H1 (cell line): ENCODE measurements around the gene TNFAIP2. TPM values are rescaled to one million over a fixed set of nuclear protein-coding genes. Genes with fewer than 3 reads are reported as not detected.

Source experiments
- CTCF ChIA-PET: fragments of 300-600 bp; sonication (Branson Sonifier 250); formaldehyde crosslinking; loops from one replicate; lab custom pipeline; 2021; ENCODE audit not compliant: partially characterized antibody; lab: Charles Lee
- POLR2A ChIA-PET: fragments of 300-600 bp; sonication (Branson Sonifier 250); formaldehyde crosslinking; loops from one replicate; lab custom pipeline; 2021; ENCODE audit warnings: inconsistent platforms; ENCODE audit not compliant: partially characterized antibody; lab: Charles Lee
- DNase-seq, 2 experiments: peaks; one replicate each; pipeline versions ENCODE4 v3.0.0 to v3.0.0-alpha.2; 2010 to 2022; ENCODE audit warnings: low spot score in 2 of 2, low read depth in 1 of 2, mixed read lengths in 1 of 2
- FAIRE-seq: peaks from 2 replicates; lab custom pipeline; 2011; peaks lifted over from hg19 to GRCh38; lab: Jason Lieb, UNC
- H2AFZ ChIP-seq: 2 replicates; pipeline ENCODE4 v1.8.1; 2012; ENCODE audit warnings: low read length, inconsistent platforms
- H2AK5ac ChIP-seq: 2 replicates; pipeline ENCODE4 v1.6.1; 2013; ENCODE audit warnings: low read depth, low read length
- H2BK120ac ChIP-seq: replicated peaks from 2 replicates; pipeline ENCODE3; 2013; ENCODE audit warnings: low read depth, low read length, inconsistent platforms
- H2BK12ac ChIP-seq: 2 replicates; pipeline ENCODE4 v1.6.1; 2013; ENCODE audit warnings: low read depth, low read length
- H2BK15ac ChIP-seq: 2 replicates; pipeline ENCODE4 v1.6.1; 2013; ENCODE audit warnings: low read length
- H2BK20ac ChIP-seq: 2 replicates; pipeline ENCODE4 v1.6.1; 2013; ENCODE audit warnings: low read length
- H2BK5ac ChIP-seq: 2 replicates; pipeline ENCODE4 v1.6.1; 2013; ENCODE audit warnings: low read depth, low read length
- H3K14ac ChIP-seq: 2 replicates; pipeline ENCODE4 v1.6.1; 2013; ENCODE audit warnings: inconsistent platforms; ENCODE audit not compliant: insufficient read length
- H3K18ac ChIP-seq: 2 replicates; pipeline ENCODE4 v1.6.1; 2013; ENCODE audit warnings: low read length; ENCODE audit errors: extremely low read depth
- H3K23ac ChIP-seq: 2 replicates; pipeline ENCODE4 v1.6.1; 2013; ENCODE audit warnings: inconsistent platforms; ENCODE audit not compliant: insufficient read length
- H3K23me2 ChIP-seq: 2 replicates; pipeline ENCODE4 v1.6.1; 2013; ENCODE audit warnings: low read depth, low read length
- H3K27ac ChIP-seq: 2 replicates; pipeline ENCODE4 v1.6.1; 2011; ENCODE audit warnings: low read depth, low read length, inconsistent platforms
- H3K27me3 ChIP-seq, 4 experiments: replicated peaks in 1 of 4; 1 replicate in 1 of 4; 2 replicates in 3 of 4; pipeline versions ENCODE4 v1.6.1 to v1.8.1; 2011 to 2013; ENCODE audit warnings: low read length in 3 of 4, mild to moderate bottlenecking in 3 of 4, inconsistent platforms in 2 of 4, mixed read lengths in 2 of 4, moderate library complexity in 1 of 4; ENCODE audit not compliant: control insufficient read depth in 3 of 4, insufficient read depth in 3 of 4; ENCODE audit errors: extremely low read depth in 1 of 4
- H3K36me3 ChIP-seq, 4 experiments: 2 replicates each; pipeline versions ENCODE4 v1.6.1 to v1.8.1; 2011 to 2013; ENCODE audit warnings: mild to moderate bottlenecking in 4 of 4, low read length in 3 of 4, moderate library complexity in 2 of 4, control low read depth in 1 of 4, inconsistent platforms in 1 of 4; ENCODE audit not compliant: insufficient read depth in 4 of 4, control insufficient read depth in 2 of 4
- H3K4ac ChIP-seq: replicated peaks from 2 replicates; pipeline ENCODE3; 2013; ENCODE audit warnings: low read length, low read depth, mixed read lengths, inconsistent platforms; ENCODE audit not compliant: insufficient read length
- H3K4me1 ChIP-seq, 4 experiments: replicated peaks in 1 of 4; 1 replicate in 1 of 4; 2 replicates in 3 of 4; pipeline versions ENCODE4 v1.6.1 to v1.8.1; 2011 to 2013; ENCODE audit warnings: low read length in 3 of 4, inconsistent platforms in 2 of 4, mixed read lengths in 1 of 4; ENCODE audit not compliant: insufficient read depth in 4 of 4, control insufficient read depth in 3 of 4
- H3K4me2 ChIP-seq, 2 experiments: 2 replicates each; pipeline versions ENCODE4 v1.6.1 to v1.8.1; 2011 to 2013; ENCODE audit warnings: low read depth in 2 of 2, low read length in 2 of 2, control low read depth in 1 of 2, inconsistent platforms in 1 of 2, mild to moderate bottlenecking in 1 of 2; ENCODE audit not compliant: insufficient read depth in 1 of 2
- H3K4me3 ChIP-seq, 4 experiments: fragments of 200-600, 300-600 bp in 1 of 4; sonication (generic), shearing (Covaris generic), sonication (Bioruptor Twin) in 1 of 4; 2 replicates each; pipeline versions ENCODE4 v1.5.1 to v1.8.1; 2011 to 2016; ENCODE audit warnings: low read length in 4 of 4, low read depth in 3 of 4, control low read depth in 2 of 4, inconsistent platforms in 2 of 4, mild to moderate bottlenecking in 2 of 4, mixed read lengths in 1 of 4, moderate library complexity in 1 of 4; ENCODE audit not compliant: insufficient read depth in 2 of 4; ENCODE audit errors: extremely low read depth in 1 of 4
- H3K56ac ChIP-seq: replicated peaks from 2 replicates; pipeline ENCODE3; 2013; ENCODE audit warnings: low read depth, mild to moderate bottlenecking, mixed read lengths, low read length, inconsistent platforms; ENCODE audit not compliant: insufficient read length
- H3K79me1 ChIP-seq: 2 replicates; pipeline ENCODE4 v1.6.1; 2013; ENCODE audit warnings: low read depth, low read length, control low read depth
- H3K79me2 ChIP-seq, 2 experiments: 2 replicates each; pipeline versions ENCODE4 v1.6.1 to v1.8.1; 2012 to 2013; ENCODE audit warnings: low read length in 2 of 2, mild to moderate bottlenecking in 2 of 2, inconsistent platforms in 1 of 2; ENCODE audit not compliant: insufficient read depth in 2 of 2, control insufficient read depth in 1 of 2
- H3K9ac ChIP-seq, 4 experiments: replicated peaks in 1 of 4; 1 replicate in 1 of 4; 2 replicates in 3 of 4; pipeline versions ENCODE4 v1.6.1 to v1.8.1; 2011 to 2013; ENCODE audit warnings: low read depth in 3 of 4, low read length in 3 of 4, control low read depth in 2 of 4, mild to moderate bottlenecking in 2 of 4, moderate library complexity in 2 of 4, inconsistent platforms in 1 of 4; ENCODE audit errors: extremely low read depth in 1 of 4
- H3K9me3 ChIP-seq, 2 experiments: 2 replicates each; pipeline versions ENCODE4 v1.6.1 to v1.8.1; 2012 to 2013; ENCODE audit warnings: mild to moderate bottlenecking in 2 of 2, moderate library complexity in 2 of 2, control low read depth in 1 of 2, inconsistent platforms in 1 of 2, low read depth in 1 of 2, low read length in 1 of 2, mixed read lengths in 1 of 2; ENCODE audit not compliant: insufficient read depth in 2 of 2
- H4K20me1 ChIP-seq, 2 experiments: replicated peaks in 1 of 2; 2 replicates each; pipeline versions ENCODE3 to v1.8.1; 2011 to 2013; ENCODE audit warnings: inconsistent platforms in 2 of 2, low read length in 2 of 2, mild to moderate bottlenecking in 1 of 2; ENCODE audit not compliant: insufficient read depth in 2 of 2, control insufficient read depth in 1 of 2
- H4K5ac ChIP-seq: 2 replicates; pipeline ENCODE4 v1.6.1; 2013; ENCODE audit warnings: low read length, low read depth, mixed read lengths, inconsistent platforms; ENCODE audit not compliant: insufficient read length
- H4K8ac ChIP-seq: 2 replicates; pipeline ENCODE4 v1.8.0; 2013; ENCODE audit warnings: mild to moderate bottlenecking, moderate library complexity, low read length, inconsistent platforms; ENCODE audit not compliant: insufficient read depth; ENCODE audit errors: extremely low read depth
- H4K91ac ChIP-seq: replicated peaks from 2 replicates; pipeline ENCODE3; 2013; ENCODE audit warnings: low read length, mixed read lengths, inconsistent platforms; ENCODE audit not compliant: insufficient read length
- CHD1 ChIP-seq: IDR thresholded peaks from 2 replicates; pipeline ENCODE4 v1.6.1; 2012; ENCODE audit warnings: low read depth, low read length, improper control_type of control experiment
- CREB1 ChIP-seq: IDR thresholded peaks from 2 replicates; pipeline ENCODE4 v1.6.1; 2012; ENCODE audit warnings: inconsistent platforms
- EZH2 ChIP-seq: fragments of 200-600 bp; sonication (generic); IDR thresholded peaks from 2 replicates; pipeline ENCODE4 v1.7.1; 2012; ENCODE audit warnings: low read depth, mild to moderate bottlenecking, moderate library complexity, low read length, inconsistent platforms; ENCODE audit not compliant: severe bottlenecking
- FOSL1 ChIP-seq: IDR thresholded peaks from 2 replicates; pipeline ENCODE4 v1.6.1; 2011; ENCODE audit warnings: mild to moderate bottlenecking, low read depth, low read length, moderate library complexity; ENCODE audit not compliant: insufficient read depth
- GABPA ChIP-seq: IDR thresholded peaks from 2 replicates; pipeline ENCODE4 v1.6.1; 2011; ENCODE audit warnings: mild to moderate bottlenecking, low read length, moderate library complexity, borderline replicate concordance; ENCODE audit not compliant: insufficient read depth
- GTF2F1 ChIP-seq: IDR thresholded peaks from 2 replicates; pipeline ENCODE4 v1.6.1; 2012; ENCODE audit warnings: low read depth, low read length, improper control_type of control experiment, borderline replicate concordance
- JUN ChIP-seq: IDR thresholded peaks from 2 replicates; pipeline ENCODE4 v1.6.1; 2011; ENCODE audit warnings: low read depth, mild to moderate bottlenecking, improper control_type of control experiment, low read length
- JUND ChIP-seq: IDR thresholded peaks from 2 replicates; pipeline ENCODE4 v1.6.1; 2011; ENCODE audit warnings: mild to moderate bottlenecking, improper control_type of control experiment, low read length
- RBBP5 ChIP-seq: IDR thresholded peaks from 2 replicates; pipeline ENCODE4 v1.7.1; 2012; ENCODE audit warnings: low read depth, mild to moderate bottlenecking, inconsistent platforms, low read length, moderate library complexity, borderline replicate concordance
- SP4 ChIP-seq: IDR thresholded peaks from 2 replicates; pipeline ENCODE4 v1.6.1; 2012; ENCODE audit warnings: low read length, inconsistent platforms
- TAF1 ChIP-seq: IDR thresholded peaks from 2 replicates; pipeline ENCODE4 v1.6.1; 2011; ENCODE audit warnings: mild to moderate bottlenecking, low read depth, low read length
- WGBS, 2 experiments: shearing (Covaris generic) in 1 of 2; methylation state at CpG; one replicate each; pipeline versions ENCODE4 v1.1.6 to v1.1.7; 2013 to 2015; ENCODE audit warnings: low lambda C conversion rate in 2 of 2, mixed read lengths in 2 of 2, inconsistent platforms in 1 of 2, low coverage in 1 of 2, missing lambda C conversion rate in 1 of 2; ENCODE audit not compliant: insufficient replicate concordance in 2 of 2, insufficient coverage in 1 of 2, insufficient read length in 1 of 2; ENCODE audit errors: extremely low coverage in 1 of 2, missing lambda C conversion rate in 1 of 2; 5-methylcytosine and 5-hydroxymethylcytosine counted together
- polyA plus RNA-seq, 7 experiments: library from polyadenylated mRNA; depleted of rRNA in 3 of 7; stranded (reverse) in 5 of 7; unstranded in 2 of 7; fragments of >200 nt in 5 of 7; fragments of 200-250 nt in 2 of 7; gene quantifications; 1 replicate in 5 of 7; 2 replicates in 1 of 7; 4 replicates in 1 of 7; pipeline versions ENCODE4 v1.2.1 to v1.2.3, GENCODE V29; 2011 to 2013; ENCODE audit warnings: missing spikeins in 2 of 7, mixed read lengths in 2 of 7
- total RNA-seq: library from RNA; stranded (reverse); fragmentation: NEBNext Ultra II Directional; extraction: Animal tissue kit (Norgen Biotek cat#: 25700); gene quantifications from 2 replicates; pipeline ENCODE4 v1.2.1, GENCODE V29; 2021
- TF ChIP-seq, protein P1 (sequence below): IDR thresholded peaks from 2 replicates; pipeline ENCODE4 v1.6.1; 2012; ENCODE audit warnings: inconsistent platforms
- TF ChIP-seq, protein P2 (sequence below): IDR thresholded peaks from 2 replicates; pipeline ENCODE4 v1.6.1; 2011; ENCODE audit warnings: low read depth, mild to moderate bottlenecking, low read length; ENCODE audit not compliant: insufficient read depth

TNFAIP2 gene
- total and polyA plus RNA-seq, 2 of the 8 experiments (the other 6 are each of a cell fraction or from before 2014, with no cell fraction given): 28.3 to 34.5 TPM

DNA sequence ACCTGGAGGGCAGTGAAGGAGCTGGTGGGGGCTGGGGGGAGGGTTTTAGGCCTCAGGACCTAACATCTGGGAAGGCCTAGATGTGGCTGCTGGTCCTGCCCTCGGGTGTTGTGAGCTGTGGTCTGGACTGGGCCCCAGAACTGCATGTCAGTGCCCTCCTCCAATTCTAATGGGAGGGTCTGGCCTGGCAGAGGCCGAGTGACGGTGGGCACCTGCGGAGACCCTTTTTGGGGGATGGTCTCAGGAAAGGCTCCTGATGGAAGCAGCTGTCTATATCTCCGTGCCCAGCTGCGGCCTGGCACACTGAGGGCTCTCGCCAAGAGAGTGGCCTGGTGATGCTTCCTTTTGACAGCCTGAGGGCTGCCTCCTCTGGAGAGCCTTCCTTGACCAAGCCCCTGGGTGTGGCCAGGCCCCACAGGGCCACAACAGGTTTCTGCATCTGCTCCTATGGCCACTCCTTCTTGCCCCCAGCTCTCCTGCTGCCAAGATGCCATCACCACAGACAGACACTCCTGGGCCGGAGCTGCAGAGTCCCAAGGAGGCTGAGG, 23.5 kb upstream of the TNFAIP2 start:
- H3K56ac ChIP-seq: no peak overlapping the region
- H3K4ac ChIP-seq: no peak overlapping the region
- H3K14ac ChIP-seq: no peak overlapping the region
- DNase-seq (no peak), FAIRE-seq (no peak)
- H3K23me2 ChIP-seq: no peaks in the 10 kb centered on the region; the same call in 1 of the 2 replicates
- no peak overlapping the region for H4K5ac ChIP-seq
- peak overlapping the region; percentile 20 for H4K8ac ChIP-seq
- H4K91ac ChIP-seq: no peak overlapping the region
- H3K4me1 ChIP-seq: peaks cover 0 to 31% (median 14%) of the 10 kb centered on the region in 4 experiments; a peak in 6 of 7 replicates
- no peak overlapping the region for H3K9ac ChIP-seq
- H3K36me3 ChIP-seq: no peaks in the 10 kb centered on the region
- peak overlapping the region; percentile 50; the same call in 1 of the 2 replicates for H2BK12ac ChIP-seq
- no peak overlapping the region for H2AFZ ChIP-seq
- H3K79me1 ChIP-seq: no peaks in the 10 kb centered on the region
- WGBS, 2 experiments: 95% methylated on average over 8 of the region's 8 CpGs; no CpG with 5 or more reads in 1 of the 2 experiments
- CTCF ChIA-PET: interaction anchor here (0.7 to 10.4 kb wide), 13 partner anchors 8 to 278 kb away, joined by 3 to 276 read pairs (median 4); partner anchors contain the start of genes LBHD2 and TNFAIP2
- H2BK15ac ChIP-seq: no peak overlapping the region
- POLR2A ChIA-PET: interaction anchor here (0.6 to 1.3 kb wide), 5 partner anchors 9 to 485 kb away, joined by 3 to 4 read pairs (median 3); no protein-coding TSS in a partner anchor
- no peak overlapping the region for H2BK20ac ChIP-seq
- no peaks in the 10 kb centered on the region for H3K79me2 ChIP-seq
- H2BK120ac ChIP-seq: no peak overlapping the region
- no peak overlapping the region for H2AK5ac ChIP-seq
- no peaks in the 10 kb centered on the region for H3K9me3 ChIP-seq
- peaks cover 7 to 36% (median 31%) of the 10 kb centered on the region in 4 experiments for H3K27me3 ChIP-seq
- no peak overlapping the region for H3K4me2 ChIP-seq
- no peaks in the 10 kb centered on the region for H4K20me1 ChIP-seq
- no peak overlapping the region for H3K23ac ChIP-seq
- no peak overlapping the region for H3K4me3 ChIP-seq
- H3K18ac ChIP-seq: no peak overlapping the region; the same call in 1 of the 2 replicates
- H3K27ac ChIP-seq: no peak overlapping the region
- H2BK5ac ChIP-seq: peak overlapping the region; percentile 56; the same call in 1 of the 2 replicates
- TF ChIP-seq JUND (no peak), EZH2 (no peak), RBBP5 (no peak), GTF2F1 (no peak), CREB1 (no peak), FOSL1 (no peak), TAF1 (no peak), GABPA (no peak), JUN (no peak), SP4 (no peak), CHD1 (no peak)
- TF ChIP-seq, protein P1, sequence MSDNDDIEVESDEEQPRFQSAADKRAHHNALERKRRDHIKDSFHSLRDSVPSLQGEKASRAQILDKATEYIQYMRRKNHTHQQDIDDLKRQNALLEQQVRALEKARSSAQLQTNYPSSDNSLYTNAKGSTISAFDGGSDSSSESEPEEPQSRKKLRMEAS: no peak
- TF ChIP-seq, protein P2, sequence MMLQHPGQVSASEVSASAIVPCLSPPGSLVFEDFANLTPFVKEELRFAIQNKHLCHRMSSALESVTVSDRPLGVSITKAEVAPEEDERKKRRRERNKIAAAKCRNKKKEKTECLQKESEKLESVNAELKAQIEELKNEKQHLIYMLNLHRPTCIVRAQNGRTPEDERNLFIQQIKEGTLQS: no peak
